Measurements from ENCODE around the gene NUDT7. TPM values are rescaled to one million over a fixed set of nuclear protein-coding genes. Genes with fewer than 3 reads are reported as not detected.
A peak's percentile ranks its signal among the peaks of the same experiment; 100 is the strongest.

Gene NUDT7
- total RNA-seq, 1 donor from 2014 or later: 4.7 TPM

- Mint-ChIP-seq H3K4me1 (peaks cover 16% of the 10 kb centered on the region), H3K4me3 (peak overlapping the region; percentile 88)
Observed at GRCh38 chr16:77723108-77723514, 797 bp downstream of the NUDT7 start.

GRCh38 chr16:77724174-77724573, 1.9 kb downstream of the NUDT7 start:
- peak overlapping the region; percentile 65 for H3K4me3 Mint-ChIP-seq
- H3K27me3 Mint-ChIP-seq (ENCODE audit: low read depth): no peaks in the 10 kb centered on the region
- peaks cover 3% of the 10 kb centered on the region for H3K9me3 Mint-ChIP-seq
- peaks cover 3% of the 10 kb centered on the region for H3K36me3 Mint-ChIP-seq (ENCODE audit: low read depth)
- no peak for DNase-seq (ENCODE audit: low read depth, low spot score)
- H3K27ac Mint-ChIP-seq (ENCODE audit: unreplicated experiment): no peak overlapping the region
- peaks cover 16% of the 10 kb centered on the region for H3K4me1 Mint-ChIP-seq
- TF ChIP-seq CTCF (conservative IDR thresholded peaks at IDR 0.05): no peak

More at GRCh38 chr16:77723108-77723514, 797 bp downstream of the NUDT7 start:
- Mint-ChIP-seq H3K9me3 (peaks cover 3% of the 10 kb centered on the region), H3K27me3 (ENCODE audit: low read depth) (no peaks in the 10 kb centered on the region), H3K27ac (ENCODE audit: unreplicated experiment) (peak overlapping the region; percentile 93), H3K36me3 (ENCODE audit: low read depth) (peaks cover 3% of the 10 kb centered on the region)
- TF ChIP-seq CTCF (conservative IDR thresholded peaks at IDR 0.05): no peak
- no peak for DNase-seq (ENCODE audit: low read depth, low spot score)

- no peak for DNase-seq (ENCODE audit: low read depth, low spot score)
- Mint-ChIP-seq H3K4me1 (no peaks in the 10 kb centered on the region), H3K36me3 (ENCODE audit: low read depth) (peaks cover 7% of the 10 kb centered on the region), H3K27me3 (ENCODE audit: low read depth) (no peaks in the 10 kb centered on the region), H3K9me3 (peaks cover 8% of the 10 kb centered on the region), H3K4me3 (no peak overlapping the region), H3K27ac (ENCODE audit: unreplicated experiment) (no peak overlapping the region)
- TF ChIP-seq CTCF (conservative IDR thresholded peaks at IDR 0.05): no peak
Observed at GRCh38 chr16:77729951-77730350, 7.6 kb downstream of the NUDT7 start.

GRCh38 chr16:77732241-77732946, 10.1 kb downstream of the NUDT7 start:
- peaks cover 8% of the 10 kb centered on the region for H3K36me3 Mint-ChIP-seq (ENCODE audit: low read depth)
- H3K27ac Mint-ChIP-seq (ENCODE audit: unreplicated experiment): no peak overlapping the region
- no peak for DNase-seq (ENCODE audit: low read depth, low spot score)
- H3K4me1 Mint-ChIP-seq: no peaks in the 10 kb centered on the region
- TF ChIP-seq CTCF (conservative IDR thresholded peaks at IDR 0.05): no peak
- H3K4me3 Mint-ChIP-seq: no peak overlapping the region
- H3K9me3 Mint-ChIP-seq: peaks cover 10% of the 10 kb centered on the region
- H3K27me3 Mint-ChIP-seq (ENCODE audit: low read depth): no peaks in the 10 kb centered on the region

- TF ChIP-seq CTCF (conservative IDR thresholded peaks at IDR 0.05): no peak
- H3K9me3 Mint-ChIP-seq: peaks cover 5% of the 10 kb centered on the region
- H3K36me3 Mint-ChIP-seq (ENCODE audit: low read depth): peaks cover 4% of the 10 kb centered on the region
- no peaks in the 10 kb centered on the region for H3K4me1 Mint-ChIP-seq
- DNase-seq (ENCODE audit: low read depth, low spot score): no peak
- H3K27me3 Mint-ChIP-seq (ENCODE audit: low read depth): no peaks in the 10 kb centered on the region
- H3K27ac Mint-ChIP-seq (ENCODE audit: unreplicated experiment): no peak overlapping the region
- H3K4me3 Mint-ChIP-seq: no peak overlapping the region
Observed at GRCh38 chr16:77736879-77737278, 14.6 kb downstream of the NUDT7 start.

Measured in neural crest cell (in vitro differentiated cells).